Mucosa of descending colon (tissue), 3 donors: ENCODE measurements around the gene OPCML. TPM values are rescaled to one million over a fixed set of nuclear protein-coding genes. Genes with fewer than 3 reads are reported as not detected.

Experiments
- ATAC-seq: fragments of 200-7000 bp; cut with Tn5 transposase; one replicate; pipeline ENCODE4 v1.9.1; 2020; ENCODE audit warnings: mild to moderate bottlenecking, moderate library complexity
- DNase-seq, 3 donors: peaks; one replicate each; pipeline ENCODE4 v3.0.0-alpha.2; 2020
- H3K36me3 ChIP-seq: fragments of 200-600 bp; one replicate; pipeline ENCODE4 v1.8.0; 2021; ENCODE audit warnings: low read depth, mild to moderate bottlenecking
- H3K4me1 ChIP-seq: fragments of 200-600 bp; one replicate; pipeline ENCODE4 v1.8.0; 2021; ENCODE audit warnings: low read depth, mild to moderate bottlenecking
- H3K4me3 ChIP-seq: fragments of 200-600 bp; one replicate; pipeline ENCODE4 v1.8.0; 2021; ENCODE audit warnings: mild to moderate bottlenecking
- H3K9me3 ChIP-seq: fragments of 200-600 bp; one replicate; pipeline ENCODE4 v1.8.0; 2021; ENCODE audit warnings: mild to moderate bottlenecking
- CTCF ChIP-seq: fragments of 200-600 bp; IDR thresholded peaks from one replicate; pipeline ENCODE4 v1.8.0; 2022; ENCODE audit warnings: antibody characterized with exemption, mild to moderate bottlenecking
- intact Hi-C, 2 donors: fragments of 100-400 bp; cut with DNase I in 1 of 2; cut with micrococcal nuclease in 1 of 2; formaldehyde crosslinking; loops; one replicate each; pipeline versions ENCODE4 v1.11.0 to v1.11.1; 2022; cut with DNase I, micrococcal nuclease
- total RNA-seq, 3 donors: library from RNA; stranded (reverse); fragmentation: NEBNext Ultra II Directional in 2 of 3; extraction: Animal tissue kit (Norgen Biotek cat#: 25700) in 2 of 3; gene quantifications; one replicate each; pipeline versions ENCODE4 v1.2.1 to v1.2.4, GENCODE V29; 2021 to 2023
- donor health status: DM: no; HTN: no; CAD: no; lungs with moderate emphysema.
- donor health status: DM: no; HTN: no; CAD: no.
- donor health status: DM: no; HTN: yes; CAD: no.

Gene OPCML
- total RNA-seq, 3 donors from 2014 or later = 0.10 to 0.47 TPM; not detected in 1

DNA sequence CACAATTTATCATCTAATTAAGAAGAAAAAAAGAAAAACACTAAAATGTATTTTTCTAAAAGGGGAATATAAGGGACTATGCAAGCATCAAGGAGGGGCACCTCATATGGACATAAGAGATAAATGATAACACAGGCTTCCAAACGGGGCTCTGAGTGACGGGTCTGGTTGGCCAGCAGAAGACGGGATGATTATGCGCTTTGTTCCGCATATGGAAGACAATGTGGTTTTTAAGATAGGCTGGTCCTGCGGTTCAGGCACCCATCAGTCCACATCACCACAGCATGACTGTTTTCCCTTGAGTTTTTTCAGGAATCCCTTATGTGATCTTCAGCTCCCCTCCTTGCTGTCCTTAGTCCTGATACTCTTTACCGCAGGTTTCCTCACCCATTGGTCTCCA lies 404.6 kb downstream of the OPCML start:
- DNase-seq (no peak), ATAC-seq (no peak)
- H3K9me3 ChIP-seq = no peaks in the 10 kb centered on the region
- intact Hi-C loops = no loop called here
- H3K4me3 ChIP-seq = no peak overlapping the region
- H3K36me3 ChIP-seq = no peaks in the 10 kb centered on the region
- H3K4me1 ChIP-seq = no peaks in the 10 kb centered on the region
- TF ChIP-seq CTCF = no peak

- intact Hi-C loops = no loop called here
- no peak overlapping the region for H3K4me3 ChIP-seq
- no peak for TF ChIP-seq CTCF
- H3K36me3 ChIP-seq = no peaks in the 10 kb centered on the region
- H3K9me3 ChIP-seq = no peaks in the 10 kb centered on the region
- ATAC-seq (no peak), DNase-seq (no peak)
- H3K4me1 ChIP-seq = no peaks in the 10 kb centered on the region
These were observed 408.5 kb downstream of the OPCML start for GRCh38 chr11:133123796-133124195.

DNA sequence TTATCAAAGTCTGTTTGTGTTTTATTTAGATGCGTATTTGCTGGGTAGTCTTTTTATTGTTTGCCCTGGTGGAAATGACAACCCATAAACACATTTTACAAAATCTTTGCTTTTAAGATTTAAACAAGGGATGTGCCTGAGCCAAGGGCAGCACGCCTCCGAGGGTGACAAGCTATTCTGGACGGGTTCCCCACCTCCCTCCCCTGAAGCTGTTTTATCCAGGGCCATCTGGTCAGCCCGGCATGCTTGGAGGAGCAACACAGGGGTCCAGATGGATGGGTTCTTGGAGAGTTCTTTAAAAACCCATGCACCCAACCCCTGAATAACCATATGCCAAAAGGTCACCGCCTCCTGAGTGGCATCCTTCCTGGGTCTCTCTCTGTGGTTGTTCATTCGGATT lies 408.9 kb downstream of the OPCML start:
- DNase-seq (no peak), ATAC-seq (no peak)
- intact Hi-C loops = no loop called here
- TF ChIP-seq CTCF = no peak
- no peaks in the 10 kb centered on the region for H3K9me3 ChIP-seq
- no peak overlapping the region for H3K4me3 ChIP-seq
- no peaks in the 10 kb centered on the region for H3K4me1 ChIP-seq
- H3K36me3 ChIP-seq = no peaks in the 10 kb centered on the region

GRCh38 chr11:133122256-133122655 lies 410.0 kb downstream of the OPCML start:
- Histone ChIP-seq H3K36me3 (no peaks in the 10 kb centered on the region), H3K4me3 (no peak overlapping the region), H3K4me1 (no peaks in the 10 kb centered on the region), H3K9me3 (no peaks in the 10 kb centered on the region)
- no peak for ATAC-seq
- intact Hi-C loops = no loop called here
- no peak for DNase-seq
- TF ChIP-seq CTCF = no peak

- intact Hi-C loops = no loop called here
- no peaks in the 10 kb centered on the region for H3K9me3 ChIP-seq
- ATAC-seq = no peak
- no peaks in the 10 kb centered on the region for H3K4me1 ChIP-seq
- H3K4me3 ChIP-seq = no peak overlapping the region
- DNase-seq = no peak
- TF ChIP-seq CTCF = no peak
- H3K36me3 ChIP-seq = no peaks in the 10 kb centered on the region
These were observed 413.6 kb downstream of the OPCML start for GRCh38 chr11:133118563-133119268.

DNA sequence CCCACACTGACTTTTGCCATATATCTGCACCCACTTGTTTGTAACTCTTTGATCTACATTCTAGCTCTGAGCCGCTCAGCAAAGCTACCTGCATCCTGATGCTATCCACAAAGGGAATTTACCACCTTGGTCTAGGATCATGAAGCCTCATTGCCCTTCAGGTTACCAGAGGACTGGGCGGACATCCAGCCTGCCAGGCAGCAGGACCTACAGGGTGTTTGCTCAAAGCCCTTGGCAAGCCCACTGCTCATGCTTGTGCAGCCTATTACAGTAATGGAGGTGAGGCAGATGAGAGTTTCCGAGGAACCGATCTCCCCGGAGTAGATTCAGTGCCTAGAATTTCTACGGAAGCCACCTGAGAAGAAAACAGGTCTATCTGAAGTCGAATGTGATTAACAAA lies 417.2 kb downstream of the OPCML start:
- Histone ChIP-seq H3K36me3 (no peaks in the 10 kb centered on the region), H3K4me1 (no peaks in the 10 kb centered on the region), H3K9me3 (no peaks in the 10 kb centered on the region), H3K4me3 (no peak overlapping the region)
- ATAC-seq (no peak), DNase-seq (no peak)
- intact Hi-C loops = no loop called here
- no peak for TF ChIP-seq CTCF
